ENCODE results near the gene NAP1L1. TPM values are rescaled to one million over a fixed set of nuclear protein-coding genes. Genes with fewer than 3 reads are reported as not detected.

The NAP1L1 gene
- polyA plus RNA-seq, 1 donor: 359 TPM

DNA sequence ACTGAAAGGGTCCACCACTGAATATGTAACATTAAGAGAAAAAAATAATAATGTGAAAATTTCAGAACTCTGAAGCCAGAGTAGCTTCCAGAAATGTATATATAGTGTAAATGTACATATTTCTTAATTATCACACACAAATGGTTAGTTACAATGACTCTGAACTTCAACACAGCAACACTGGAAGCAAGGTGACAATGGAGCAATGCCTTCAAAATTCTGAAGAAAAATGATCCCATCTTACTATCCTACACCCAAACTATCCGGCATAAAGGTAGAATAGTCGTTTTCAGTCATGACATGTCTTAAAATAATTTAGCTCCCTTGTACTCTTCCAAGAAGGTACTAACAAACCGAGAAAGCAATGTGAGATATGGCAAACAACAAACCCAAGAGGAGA is 11.9 kb downstream of the NAP1L1 start:
- no peaks in the 10 kb centered on the region for H3K9me3 ChIP-seq (ENCODE audit: control insufficient read depth, low read depth, low read length)

DNA sequence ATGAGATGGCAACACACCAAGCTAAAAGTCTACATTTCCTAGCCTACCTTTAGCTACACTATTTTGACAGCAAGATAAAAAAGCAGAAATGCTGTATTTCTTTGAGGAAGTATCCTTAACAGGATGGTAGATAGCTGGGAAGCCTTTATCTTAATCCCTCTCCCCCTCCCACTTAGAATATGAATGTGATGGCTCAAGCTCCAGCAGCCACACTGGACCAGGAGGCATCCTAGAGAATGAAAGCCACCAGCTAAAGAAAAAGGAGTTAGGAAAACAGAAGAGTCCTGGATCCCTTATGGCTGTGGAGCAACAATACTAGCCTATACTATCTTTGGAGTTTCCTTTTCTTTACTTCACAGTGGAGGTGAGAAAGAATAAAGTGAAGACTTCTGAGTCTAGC is 15.1 kb downstream of the NAP1L1 start:
- H3K4me1 ChIP-seq (ENCODE audit: control insufficient read depth, insufficient read depth, low read length): no peaks in the 10 kb centered on the region
- no peak overlapping the region for H3K27ac ChIP-seq (ENCODE audit: low read length)
- no peaks in the 10 kb centered on the region for H3K27me3 ChIP-seq (ENCODE audit: control insufficient read depth, insufficient read depth, low read length)
- H3K4me3 ChIP-seq (ENCODE audit: low read length): no peak overlapping the region
- H3K9me3 ChIP-seq (ENCODE audit: control insufficient read depth, low read depth, low read length): peaks cover 10% of the 10 kb centered on the region
- H3K36me3 ChIP-seq (ENCODE audit: control insufficient read depth, insufficient read depth, low read length): peaks cover 3% of the 10 kb centered on the region
- DNase-seq: no peak

More for the DNA sequence above, 11.9 kb downstream of the NAP1L1 start:
- Histone ChIP-seq H3K36me3 (ENCODE audit: control insufficient read depth, insufficient read depth, low read length) (peaks cover 3% of the 10 kb centered on the region), H3K4me3 (ENCODE audit: low read length) (no peak overlapping the region), H3K27me3 (ENCODE audit: control insufficient read depth, insufficient read depth, low read length) (no peaks in the 10 kb centered on the region), H3K27ac (ENCODE audit: low read length) (no peak overlapping the region), H3K4me1 (ENCODE audit: control insufficient read depth, insufficient read depth, low read length) (no peaks in the 10 kb centered on the region)
- DNase-seq: no peak
- WGBS (ENCODE audit: insufficient coverage, low lambda C conversion rate): 100% methylated on average over 2 of the region's 3 CpGs

DNA sequence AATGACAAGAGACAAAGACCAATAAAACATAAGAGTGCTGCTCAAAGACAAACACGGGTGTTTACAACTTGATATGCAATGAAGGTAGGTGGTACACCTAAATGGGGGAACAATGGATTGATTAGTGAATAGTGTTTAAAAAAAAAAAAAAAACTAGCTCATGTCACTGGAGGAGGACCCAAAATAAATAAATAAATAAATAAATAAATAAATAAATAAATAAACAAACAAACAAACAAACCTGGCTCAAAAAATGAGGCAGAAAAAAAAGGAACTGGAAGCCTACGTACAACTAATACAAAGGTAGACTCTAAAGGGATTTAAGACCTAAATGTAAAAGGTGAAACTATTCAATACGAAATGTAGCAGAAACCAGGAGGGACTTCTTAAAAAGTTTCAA is 18.6 kb downstream of the NAP1L1 start:
- Histone ChIP-seq H3K27me3 (ENCODE audit: control insufficient read depth, insufficient read depth, low read length) (no peaks in the 10 kb centered on the region), H3K4me1 (ENCODE audit: control insufficient read depth, insufficient read depth, low read length) (no peaks in the 10 kb centered on the region), H3K9me3 (ENCODE audit: control insufficient read depth, low read depth, low read length) (peaks cover 11% of the 10 kb centered on the region), H3K27ac (ENCODE audit: low read length) (no peak overlapping the region), H3K4me3 (ENCODE audit: low read length) (no peak overlapping the region), H3K36me3 (ENCODE audit: control insufficient read depth, insufficient read depth, low read length) (peaks cover 12% of the 10 kb centered on the region)
- WGBS (ENCODE audit: insufficient coverage, low lambda C conversion rate): 93% methylated on average over 3 of the region's 3 CpGs
- no peak for DNase-seq

DNA sequence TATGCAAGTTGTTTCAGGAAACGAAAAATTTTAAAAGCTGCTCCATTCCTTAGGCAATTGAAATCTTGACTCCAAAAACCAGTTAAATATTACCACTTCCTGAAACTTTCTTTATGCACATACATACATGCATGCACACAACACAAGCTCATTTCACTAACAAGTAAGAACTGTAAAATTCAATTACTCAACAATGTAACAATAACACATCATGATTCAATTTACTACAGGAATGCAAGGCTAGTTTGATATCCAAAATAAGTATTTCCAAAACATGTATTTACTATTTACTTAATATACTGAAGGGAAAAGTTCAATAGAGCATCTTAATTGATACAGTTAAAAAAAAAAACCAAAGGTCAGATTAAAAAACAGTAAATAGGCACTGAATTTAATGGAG is 19.6 kb downstream of the NAP1L1 start:
- peaks cover 15% of the 10 kb centered on the region for H3K36me3 ChIP-seq (ENCODE audit: control insufficient read depth, insufficient read depth, low read length)
- H3K27ac ChIP-seq (ENCODE audit: low read length): no peak overlapping the region
- H3K4me1 ChIP-seq (ENCODE audit: control insufficient read depth, insufficient read depth, low read length): no peaks in the 10 kb centered on the region
- no peak for DNase-seq
- no peak overlapping the region for H3K4me3 ChIP-seq (ENCODE audit: low read length)
- H3K27me3 ChIP-seq (ENCODE audit: control insufficient read depth, insufficient read depth, low read length): no peaks in the 10 kb centered on the region
- 100% methylated on average over 1 of the region's 1 CpG for WGBS (ENCODE audit: insufficient coverage, low lambda C conversion rate)
- peaks cover 11% of the 10 kb centered on the region for H3K9me3 ChIP-seq (ENCODE audit: control insufficient read depth, low read depth, low read length)

DNA sequence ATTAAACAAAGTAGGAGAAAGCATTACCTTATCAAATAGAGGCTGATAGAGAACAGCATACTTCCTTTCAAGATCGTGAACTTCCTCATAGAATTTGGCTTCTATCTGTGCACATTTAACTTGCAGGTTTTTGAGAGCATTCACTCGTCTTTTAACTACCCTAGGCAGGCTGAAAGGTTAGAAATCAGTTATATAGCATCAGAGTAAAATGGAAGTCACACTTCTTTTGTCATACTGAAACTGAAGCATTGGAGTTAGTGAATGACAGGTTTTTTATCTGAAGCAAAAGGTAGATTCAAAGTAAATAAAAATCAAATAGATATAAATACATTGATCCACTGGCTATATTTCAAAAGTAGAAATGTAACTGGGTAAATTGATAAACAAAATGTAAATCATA is 24.4 kb downstream of the NAP1L1 start:
- no peak for DNase-seq
- H3K36me3 ChIP-seq (ENCODE audit: control insufficient read depth, insufficient read depth, low read length): peaks cover 38% of the 10 kb centered on the region
- no CpG with 5 or more reads among the region's 2 CpGs for WGBS (ENCODE audit: insufficient coverage, low lambda C conversion rate)
- no peak overlapping the region for H3K4me3 ChIP-seq (ENCODE audit: low read length)
- H3K9me3 ChIP-seq (ENCODE audit: control insufficient read depth, low read depth, low read length): peaks cover 8% of the 10 kb centered on the region
- H3K27ac ChIP-seq (ENCODE audit: low read length): no peak overlapping the region
- no peaks in the 10 kb centered on the region for H3K27me3 ChIP-seq (ENCODE audit: control insufficient read depth, insufficient read depth, low read length)
- no peaks in the 10 kb centered on the region for H3K4me1 ChIP-seq (ENCODE audit: control insufficient read depth, insufficient read depth, low read length)

DNA sequence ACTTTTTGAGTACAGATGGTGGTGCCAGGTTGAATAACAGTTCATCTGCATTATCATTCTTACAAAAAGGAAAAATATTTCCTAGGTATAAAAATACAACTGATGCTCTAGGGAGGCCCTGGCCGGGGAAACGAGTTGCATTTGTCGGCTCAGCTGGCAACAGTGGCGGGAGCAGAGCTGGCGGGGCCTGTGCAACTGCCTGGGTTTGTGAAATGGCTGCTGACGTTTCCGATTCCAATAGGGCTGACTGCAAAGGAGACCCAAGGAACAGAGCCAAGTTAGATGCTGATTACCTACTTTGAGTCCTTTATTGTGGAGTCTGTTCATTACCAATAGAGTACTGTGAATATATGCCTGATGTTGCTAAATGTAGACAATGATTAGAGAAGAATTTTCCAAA is 27.2 kb downstream of the NAP1L1 start:
- WGBS (ENCODE audit: insufficient coverage, low lambda C conversion rate): 100% methylated on average over 2 of the region's 7 CpGs

DNA sequence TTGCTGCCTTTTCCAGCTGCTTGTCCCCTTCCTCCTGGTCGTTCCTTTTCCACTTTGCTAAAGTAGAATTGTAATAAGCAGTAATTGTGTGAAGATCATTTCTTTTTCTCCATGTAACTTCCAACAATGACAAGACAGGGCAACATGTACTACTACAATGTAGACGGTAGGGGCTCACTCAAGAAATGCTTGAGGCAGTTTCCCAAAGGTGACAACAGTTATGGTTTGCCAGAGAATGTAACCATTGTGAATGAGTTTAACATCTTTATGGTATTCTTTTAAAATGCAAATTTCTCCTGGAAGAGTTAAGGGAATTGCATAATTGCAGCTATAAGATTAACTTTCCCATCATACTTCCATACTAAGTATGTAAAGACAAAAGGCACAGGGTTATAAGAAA is 29.1 kb downstream of the NAP1L1 start:
- 67% methylated on average over 1 of the region's 2 CpGs for WGBS (ENCODE audit: insufficient coverage, low lambda C conversion rate)
- no peak for DNase-seq
- Histone ChIP-seq H3K36me3 (ENCODE audit: control insufficient read depth, insufficient read depth, low read length) (peaks cover 38% of the 10 kb centered on the region), H3K27ac (ENCODE audit: low read length) (no peak overlapping the region), H3K4me3 (ENCODE audit: low read length) (no peak overlapping the region), H3K4me1 (ENCODE audit: control insufficient read depth, insufficient read depth, low read length) (no peaks in the 10 kb centered on the region), H3K9me3 (ENCODE audit: control insufficient read depth, low read depth, low read length) (no peaks in the 10 kb centered on the region), H3K27me3 (ENCODE audit: control insufficient read depth, insufficient read depth, low read length) (no peaks in the 10 kb centered on the region)

More for the DNA sequence above, 27.2 kb downstream of the NAP1L1 start:
- no peak for DNase-seq
- H3K27ac ChIP-seq (ENCODE audit: low read length): no peak overlapping the region
- H3K36me3 ChIP-seq (ENCODE audit: control insufficient read depth, insufficient read depth, low read length): peaks cover 39% of the 10 kb centered on the region
- no peak overlapping the region for H3K4me3 ChIP-seq (ENCODE audit: low read length)
- H3K4me1 ChIP-seq (ENCODE audit: control insufficient read depth, insufficient read depth, low read length): no peaks in the 10 kb centered on the region
- no peaks in the 10 kb centered on the region for H3K9me3 ChIP-seq (ENCODE audit: control insufficient read depth, low read depth, low read length)
- no peaks in the 10 kb centered on the region for H3K27me3 ChIP-seq (ENCODE audit: control insufficient read depth, insufficient read depth, low read length)

DNA sequence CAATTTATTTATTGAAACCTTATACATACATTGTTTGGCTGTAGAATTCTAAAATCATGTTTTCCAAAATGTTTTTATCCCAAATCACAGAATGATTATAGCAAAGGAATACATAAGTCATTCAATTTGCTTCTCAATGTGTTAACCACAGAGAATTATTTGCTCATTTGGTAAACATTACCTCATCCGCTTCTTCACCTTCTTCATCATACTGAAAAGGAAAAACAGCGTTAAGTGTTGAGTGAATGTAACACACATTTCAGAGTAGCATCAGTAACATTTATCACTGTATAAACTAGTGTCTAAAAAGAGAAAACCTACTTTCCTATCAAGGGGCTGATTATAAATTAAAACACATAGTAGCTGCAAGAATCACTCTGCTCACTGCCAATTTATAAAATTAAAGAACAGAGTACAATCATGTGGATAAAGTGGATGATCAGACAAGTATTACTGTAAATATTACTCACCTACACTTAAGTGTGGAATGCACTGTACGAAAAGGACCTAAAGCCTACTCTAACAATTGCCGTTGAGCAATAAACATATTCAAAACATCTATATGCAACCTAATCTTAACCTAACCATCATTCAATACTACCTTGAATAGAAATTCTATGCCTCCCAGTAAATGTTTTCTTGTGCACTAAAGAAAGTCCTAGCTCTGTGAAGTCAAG is 34.8 kb downstream of the NAP1L1 start:
- Histone ChIP-seq H3K4me1 (ENCODE audit: control insufficient read depth, insufficient read depth, low read length) (no peaks in the 10 kb centered on the region), H3K36me3 (ENCODE audit: control insufficient read depth, insufficient read depth, low read length) (peaks cover 24% of the 10 kb centered on the region), H3K9me3 (ENCODE audit: control insufficient read depth, low read depth, low read length) (no peaks in the 10 kb centered on the region), H3K27ac (ENCODE audit: low read length) (no peak overlapping the region), H3K4me3 (ENCODE audit: low read length) (no peak overlapping the region), H3K27me3 (ENCODE audit: control insufficient read depth, insufficient read depth, low read length) (no peaks in the 10 kb centered on the region)
- 80% methylated on average over 1 of the region's 4 CpGs for WGBS (ENCODE audit: insufficient coverage, low lambda C conversion rate)
- DNase-seq: no peak

DNA sequence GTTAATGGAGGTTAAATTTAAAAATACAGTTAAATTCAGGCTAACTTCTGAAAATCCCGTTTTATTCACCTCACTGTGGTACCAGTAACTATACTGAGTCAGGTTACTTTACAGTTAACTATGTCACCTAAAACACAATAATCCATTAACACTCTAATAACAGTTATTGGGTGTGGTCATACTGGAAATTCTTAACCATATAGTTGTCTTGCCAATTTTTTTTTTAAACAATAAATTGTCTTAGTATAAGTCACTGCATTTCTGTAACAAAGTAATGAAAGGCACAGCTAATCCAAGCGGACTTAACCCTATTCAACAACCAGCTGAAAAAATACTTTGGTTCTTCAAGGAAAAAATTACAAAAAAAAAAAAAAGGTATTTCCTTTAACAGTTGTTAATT is 36.7 kb downstream of the NAP1L1 start:
- Histone ChIP-seq H3K36me3 (ENCODE audit: control insufficient read depth, insufficient read depth, low read length) (peaks cover 17% of the 10 kb centered on the region), H3K4me3 (ENCODE audit: low read length) (no peak overlapping the region), H3K9me3 (ENCODE audit: control insufficient read depth, low read depth, low read length) (no peaks in the 10 kb centered on the region), H3K27me3 (ENCODE audit: control insufficient read depth, insufficient read depth, low read length) (no peaks in the 10 kb centered on the region), H3K27ac (ENCODE audit: low read length) (no peak overlapping the region), H3K4me1 (ENCODE audit: control insufficient read depth, insufficient read depth, low read length) (no peaks in the 10 kb centered on the region)
- WGBS (ENCODE audit: insufficient coverage, low lambda C conversion rate): 100% methylated on average over 1 of the region's 2 CpGs
- DNase-seq: no peak

DNA sequence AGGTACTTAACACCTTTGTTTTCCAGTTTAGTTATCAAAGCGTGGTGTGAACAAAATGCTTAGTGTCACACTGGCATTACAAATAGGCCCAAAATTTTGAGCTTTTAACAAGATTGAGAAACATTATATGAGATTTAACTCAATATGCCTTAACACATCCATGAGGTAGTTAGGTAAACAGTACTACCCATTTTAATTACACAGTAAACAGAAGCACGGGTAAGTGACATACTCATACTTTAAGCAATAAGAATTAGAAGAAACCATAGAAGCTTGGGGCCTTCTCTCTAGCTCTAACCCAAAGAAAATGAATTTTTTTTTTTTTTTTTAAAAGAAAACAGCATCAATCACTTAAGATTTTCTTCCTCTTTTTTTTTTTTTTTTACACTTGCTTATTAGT is 37.4 kb downstream of the NAP1L1 start:
- H3K36me3 ChIP-seq (ENCODE audit: control insufficient read depth, insufficient read depth, low read length): peaks cover 16% of the 10 kb centered on the region
- H3K9me3 ChIP-seq (ENCODE audit: control insufficient read depth, low read depth, low read length): no peaks in the 10 kb centered on the region
- no peaks in the 10 kb centered on the region for H3K4me1 ChIP-seq (ENCODE audit: control insufficient read depth, insufficient read depth, low read length)
- WGBS (ENCODE audit: insufficient coverage, low lambda C conversion rate): 81% methylated on average over 2 of the region's 2 CpGs
- no peaks in the 10 kb centered on the region for H3K27me3 ChIP-seq (ENCODE audit: control insufficient read depth, insufficient read depth, low read length)
- no peak for DNase-seq
- H3K27ac ChIP-seq (ENCODE audit: low read length): no peak overlapping the region
- no peak overlapping the region for H3K4me3 ChIP-seq (ENCODE audit: low read length)

DNA sequence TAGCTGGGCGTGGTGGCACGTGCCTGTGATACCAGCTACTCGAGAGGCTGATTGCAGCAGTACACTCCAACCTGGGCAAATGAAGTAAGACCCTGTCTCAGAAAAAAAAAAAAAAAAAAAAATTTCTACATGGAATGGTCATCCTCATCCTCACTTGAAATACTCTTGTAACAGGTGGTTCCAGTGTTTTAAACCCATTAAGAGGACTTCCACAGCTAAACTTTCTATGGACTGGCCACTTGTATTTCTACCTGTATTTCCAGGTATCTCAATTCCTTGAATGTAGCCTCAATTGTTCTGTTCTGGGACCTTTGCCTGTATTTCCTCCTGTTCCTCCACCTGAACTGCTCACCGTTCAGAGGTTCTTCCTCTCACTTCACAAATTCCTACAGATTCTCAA is 41.1 kb downstream of the NAP1L1 start:
- no peak for DNase-seq
- no CpG with 5 or more reads among the region's 4 CpGs for WGBS (ENCODE audit: insufficient coverage, low lambda C conversion rate)
- H3K27ac ChIP-seq (ENCODE audit: low read length): no peak overlapping the region

More for the DNA sequence above, 41.1 kb downstream of the NAP1L1 start:
- Histone ChIP-seq H3K4me1 (ENCODE audit: control insufficient read depth, insufficient read depth, low read length) (no peaks in the 10 kb centered on the region), H3K36me3 (ENCODE audit: control insufficient read depth, insufficient read depth, low read length) (no peaks in the 10 kb centered on the region), H3K4me3 (ENCODE audit: low read length) (no peak overlapping the region), H3K27me3 (ENCODE audit: control insufficient read depth, insufficient read depth, low read length) (no peaks in the 10 kb centered on the region), H3K9me3 (ENCODE audit: control insufficient read depth, low read depth, low read length) (no peaks in the 10 kb centered on the region)
